Measurements from ENCODE around the gene NPHP4.
"Not testable (repeated sequence)": the region's sequence is repeated elsewhere in the genome, so short reads cannot be mapped to it uniquely, and the experiment has no call there.

The NPHP4 gene

DNA sequence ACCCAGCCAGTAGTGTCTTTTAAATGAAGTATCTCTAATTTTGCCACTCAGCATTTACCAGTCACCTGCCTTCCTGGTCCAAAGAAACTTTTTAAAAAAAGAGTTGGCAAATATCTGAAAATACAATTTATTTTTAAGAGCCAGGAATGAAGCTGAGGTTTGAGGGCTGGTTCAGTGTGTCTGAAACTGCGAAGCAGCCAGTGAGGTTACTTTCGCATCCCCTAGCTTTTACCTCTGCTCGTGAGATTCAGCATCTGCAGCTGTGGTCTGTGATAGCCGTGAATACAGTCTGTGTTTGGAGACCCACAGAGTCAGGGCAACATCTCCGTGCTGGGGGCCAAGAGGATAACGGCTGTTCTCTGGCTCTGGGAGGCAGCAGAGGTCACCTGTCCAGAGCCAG lies 32.2 kb upstream of the NPHP4 start:
- in situ Hi-C loops (cut with MboI; ENCODE audit: low sequenced_read_pairs), result no loop called here

DNA sequence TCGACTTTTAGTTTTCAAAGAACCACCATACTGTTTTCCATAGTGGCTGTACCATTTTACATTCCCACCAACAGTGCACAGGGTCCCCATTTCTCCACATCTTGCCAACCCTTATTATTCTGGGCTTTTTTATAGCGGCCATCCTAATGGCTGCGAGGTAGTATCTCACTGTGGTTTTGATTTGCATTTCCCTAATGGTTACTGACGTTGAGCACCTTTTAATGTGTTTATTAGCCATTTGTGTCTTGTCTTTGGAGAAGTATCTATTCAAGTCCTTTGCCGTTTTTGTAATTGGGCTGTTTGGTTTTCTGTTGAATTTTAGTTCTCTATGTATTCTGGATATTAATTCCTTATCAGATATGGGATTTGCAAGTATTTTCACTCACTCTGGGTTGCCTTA lies 31.1 kb upstream of the NPHP4 start:
- in situ Hi-C loops (cut with MboI; ENCODE audit: low sequenced_read_pairs), result no loop called here

DNA sequence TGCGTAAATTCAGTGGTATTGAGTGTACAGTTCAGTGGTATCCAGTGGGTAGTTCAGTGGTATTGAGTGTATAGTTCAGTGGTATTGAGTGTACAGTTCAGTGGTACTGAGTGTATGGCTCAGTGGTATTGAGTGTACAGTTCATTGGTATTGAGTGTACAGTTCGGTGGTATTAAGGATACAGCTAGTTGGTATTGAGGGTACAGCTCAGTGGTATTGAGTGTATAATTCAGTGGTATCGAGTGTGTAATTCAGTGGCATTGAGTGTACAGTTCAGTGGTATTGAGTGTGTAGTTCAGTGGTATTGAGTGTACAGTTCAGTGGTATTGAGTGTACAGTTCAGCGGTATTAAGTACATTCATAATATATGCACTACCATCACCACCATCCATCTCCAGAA lies 30.0 kb upstream of the NPHP4 start:
- in situ Hi-C loops (cut with MboI; ENCODE audit: low sequenced_read_pairs), result no loop called here

DNA sequence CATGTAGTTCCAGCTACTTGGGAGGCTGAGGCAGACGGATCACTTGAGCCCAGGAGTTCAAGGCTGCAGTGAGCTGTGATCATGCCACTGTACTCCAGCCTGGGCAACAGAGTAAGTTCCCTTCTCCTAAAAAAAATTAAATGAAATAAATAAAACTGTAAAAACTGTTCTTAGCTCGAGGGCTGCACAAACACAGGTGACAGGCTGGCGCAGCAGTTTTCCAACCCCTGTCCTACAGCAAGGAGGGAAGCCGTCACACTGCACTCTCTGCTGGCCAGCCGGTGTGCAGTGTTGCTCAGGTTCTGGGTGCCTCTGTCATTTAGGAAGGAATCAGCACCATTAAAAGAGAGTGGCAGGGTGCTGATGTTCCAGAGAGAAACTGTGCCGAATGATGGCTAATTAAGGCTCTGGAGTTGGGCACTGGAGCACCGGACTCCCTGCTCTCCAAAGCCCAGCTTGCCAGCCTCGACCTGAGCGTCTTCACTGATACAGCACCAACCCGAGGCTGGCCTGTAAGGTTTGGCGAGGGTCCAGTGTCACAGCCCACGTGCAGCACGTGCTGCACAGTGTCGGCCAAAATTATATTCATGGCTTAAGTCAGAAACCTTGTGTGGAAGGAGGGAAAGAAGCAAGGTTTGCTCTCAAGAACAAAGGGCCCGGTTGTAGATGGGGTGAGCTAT lies 27.1 kb upstream of the NPHP4 start:
- in situ Hi-C loops (cut with MboI; ENCODE audit: low sequenced_read_pairs), result no loop called here

DNA sequence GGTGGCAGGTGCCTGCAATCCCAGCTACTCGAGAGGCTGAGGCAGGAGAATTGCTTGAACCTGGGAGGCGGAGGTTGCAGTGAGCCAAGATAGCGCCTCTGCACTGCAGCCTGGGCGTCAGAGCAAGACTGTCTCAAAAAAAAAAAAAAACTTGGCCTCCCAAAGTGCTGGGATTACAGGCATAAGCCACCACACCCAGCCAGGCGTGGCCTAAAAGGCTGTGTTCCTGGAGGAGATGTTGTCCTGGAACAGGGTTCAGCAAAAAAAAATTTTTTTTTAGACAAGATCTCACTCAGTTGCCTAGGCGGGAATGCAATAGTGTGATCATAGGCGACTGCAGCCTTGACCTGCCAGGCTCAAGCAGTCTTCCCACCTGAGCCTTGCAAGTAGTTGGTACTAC lies 25.4 kb upstream of the NPHP4 start:
- in situ Hi-C loops (cut with MboI; ENCODE audit: low sequenced_read_pairs), result not testable (repeated sequence)

DNA sequence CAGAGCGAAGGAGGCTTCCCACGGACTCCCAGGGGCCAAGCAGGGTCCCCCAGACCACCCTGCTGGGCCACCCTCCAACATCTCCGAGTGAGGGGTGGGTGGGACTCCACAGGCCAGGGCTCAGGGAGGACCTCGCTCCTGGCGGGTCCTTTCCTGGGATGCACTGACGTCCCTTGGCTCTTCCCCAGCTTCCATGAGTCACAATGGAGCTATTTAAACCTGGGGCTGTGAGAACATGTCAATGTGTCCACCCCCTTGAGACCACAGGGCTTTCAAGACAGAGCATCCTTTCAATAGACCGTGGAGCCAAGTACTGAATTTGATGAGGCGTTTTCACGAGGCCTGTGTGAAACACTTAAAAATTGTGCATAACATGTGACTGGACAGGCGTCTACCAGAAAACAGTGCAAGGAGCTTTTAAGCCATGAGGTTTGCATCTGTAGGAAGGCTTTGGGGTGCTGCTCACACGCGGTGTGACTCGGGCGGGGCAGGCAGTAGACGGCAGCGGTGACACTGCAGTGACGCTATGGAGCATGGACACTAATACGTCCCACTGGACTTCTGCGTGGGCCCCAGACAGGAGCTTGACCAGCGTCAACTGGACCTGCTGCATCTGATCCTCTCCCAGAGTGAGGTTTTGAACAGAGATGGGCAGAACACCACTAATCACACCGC lies 24.1 kb upstream of the NPHP4 start:
- in situ Hi-C loops (cut with MboI; ENCODE audit: low sequenced_read_pairs), result no loop called here

DNA sequence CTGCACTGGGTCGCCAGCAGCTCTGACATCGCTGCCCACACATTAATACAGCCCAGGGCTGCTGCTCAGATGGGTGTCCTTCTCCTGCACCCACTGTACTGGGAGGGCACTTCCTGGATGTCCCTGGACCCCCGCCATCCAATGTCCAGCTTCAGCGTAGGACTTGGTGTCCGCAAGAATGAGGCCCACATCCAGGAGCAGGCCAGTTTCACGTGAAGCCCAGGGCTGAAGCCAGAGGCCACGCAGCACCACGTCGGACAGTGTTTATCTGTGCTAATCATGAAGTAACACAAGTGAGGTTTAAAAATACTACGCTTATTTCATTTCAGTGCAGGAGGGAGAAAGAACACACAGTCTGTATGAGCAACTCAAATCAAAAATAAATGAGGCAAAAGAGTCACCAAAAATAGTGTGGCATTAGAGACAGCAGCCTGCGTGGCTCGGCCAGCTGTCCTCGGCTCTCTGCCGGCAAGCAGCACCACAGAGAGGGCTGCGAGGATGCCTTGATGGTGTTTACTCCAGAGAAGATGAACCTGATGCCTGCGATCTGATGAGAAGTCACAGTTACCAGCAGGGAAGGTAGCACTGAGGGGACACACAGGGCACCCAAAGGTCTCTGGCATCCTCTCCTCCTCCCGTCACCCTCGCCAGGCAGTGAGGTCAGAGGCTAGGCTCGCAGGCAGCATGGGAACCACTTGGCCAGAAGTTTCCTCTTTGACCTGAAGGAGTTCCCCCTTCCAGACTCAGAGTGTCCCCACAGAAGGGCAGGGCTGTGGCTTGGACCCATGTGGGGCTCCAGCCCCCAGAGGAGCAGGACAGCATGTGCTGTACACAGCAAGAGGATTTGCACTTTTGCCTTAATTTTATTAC lies 22.1 kb upstream of the NPHP4 start:
- in situ Hi-C loops (cut with MboI; ENCODE audit: low sequenced_read_pairs), result no loop called here

DNA sequence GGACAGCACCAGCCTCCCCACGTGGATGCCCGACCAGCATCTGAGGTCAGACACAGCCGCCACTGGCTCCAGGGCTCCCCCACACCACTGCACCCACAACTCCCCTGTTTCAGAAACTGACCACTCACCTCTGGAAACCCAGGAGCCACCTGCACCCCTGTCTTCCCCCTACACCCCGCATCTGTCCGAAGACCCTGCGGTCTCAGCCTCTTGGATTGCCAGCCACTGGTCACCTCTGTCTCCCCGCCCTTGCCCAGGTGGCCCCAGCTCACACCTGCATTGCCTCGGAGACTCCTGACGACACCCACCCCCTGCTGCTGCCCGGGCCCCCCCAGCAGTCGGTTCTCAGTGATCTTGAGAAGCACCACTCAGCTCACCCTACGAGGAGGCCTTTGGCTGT lies 21.3 kb upstream of the NPHP4 start:
- in situ Hi-C loops (cut with MboI; ENCODE audit: low sequenced_read_pairs), result no loop called here

DNA sequence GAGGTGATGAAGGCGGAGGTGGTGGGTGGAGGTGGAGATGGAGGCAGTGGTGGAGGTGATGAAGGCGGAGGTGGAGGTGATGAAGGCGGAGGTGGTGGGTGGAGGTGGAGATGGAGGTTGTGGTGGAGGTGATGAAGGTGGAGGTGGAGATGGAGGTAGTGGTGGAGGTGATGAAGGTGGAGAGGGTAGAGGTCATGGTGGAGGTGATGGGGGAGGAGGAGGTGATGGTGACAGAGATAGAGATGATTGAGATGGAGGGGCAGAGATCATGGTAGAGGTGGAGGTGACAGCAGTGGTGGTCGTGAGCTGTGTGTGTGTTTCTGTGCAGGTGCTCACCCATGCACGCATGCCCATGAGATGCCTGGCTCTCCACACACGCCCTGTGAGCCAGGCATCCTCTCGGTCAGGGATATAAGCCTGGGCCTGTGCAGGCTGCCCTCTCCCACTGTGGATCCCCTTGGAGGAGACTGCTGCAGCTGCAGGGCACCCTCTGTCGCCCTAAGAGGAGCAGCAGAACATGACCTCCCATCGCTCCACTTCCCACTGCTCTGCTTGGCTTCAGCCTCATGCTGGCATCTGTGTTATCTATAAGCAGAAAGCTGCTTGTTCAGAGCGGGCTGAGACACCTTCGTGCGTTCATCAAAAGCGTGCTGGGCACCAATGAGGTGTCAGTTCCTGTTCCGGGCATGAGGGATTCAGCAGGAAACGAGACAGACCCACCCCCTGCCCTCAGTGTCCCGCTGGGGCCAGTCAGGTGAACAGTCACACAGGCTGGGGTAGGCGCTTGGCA lies 20.5 kb upstream of the NPHP4 start:
- in situ Hi-C loops (cut with MboI; ENCODE audit: low sequenced_read_pairs), result no loop called here

DNA sequence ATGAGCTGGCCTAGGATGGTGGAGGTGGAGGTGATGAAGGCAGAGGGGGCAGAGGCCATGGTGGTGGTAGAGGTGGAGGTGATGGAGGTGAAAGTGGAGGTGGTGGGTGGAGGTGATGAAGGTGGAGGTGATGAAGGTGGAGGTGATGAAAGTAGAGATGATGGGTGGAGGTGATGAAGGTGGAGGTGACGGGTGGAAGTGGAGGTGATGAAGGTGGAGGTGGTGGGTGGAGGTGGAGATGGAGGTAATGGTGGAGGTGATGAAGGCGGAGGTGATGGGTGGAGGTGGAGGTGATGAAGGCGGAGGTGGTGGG lies 19.7 kb upstream of the NPHP4 start:
- in situ Hi-C loops (cut with MboI; ENCODE audit: low sequenced_read_pairs), result no loop called here

DNA sequence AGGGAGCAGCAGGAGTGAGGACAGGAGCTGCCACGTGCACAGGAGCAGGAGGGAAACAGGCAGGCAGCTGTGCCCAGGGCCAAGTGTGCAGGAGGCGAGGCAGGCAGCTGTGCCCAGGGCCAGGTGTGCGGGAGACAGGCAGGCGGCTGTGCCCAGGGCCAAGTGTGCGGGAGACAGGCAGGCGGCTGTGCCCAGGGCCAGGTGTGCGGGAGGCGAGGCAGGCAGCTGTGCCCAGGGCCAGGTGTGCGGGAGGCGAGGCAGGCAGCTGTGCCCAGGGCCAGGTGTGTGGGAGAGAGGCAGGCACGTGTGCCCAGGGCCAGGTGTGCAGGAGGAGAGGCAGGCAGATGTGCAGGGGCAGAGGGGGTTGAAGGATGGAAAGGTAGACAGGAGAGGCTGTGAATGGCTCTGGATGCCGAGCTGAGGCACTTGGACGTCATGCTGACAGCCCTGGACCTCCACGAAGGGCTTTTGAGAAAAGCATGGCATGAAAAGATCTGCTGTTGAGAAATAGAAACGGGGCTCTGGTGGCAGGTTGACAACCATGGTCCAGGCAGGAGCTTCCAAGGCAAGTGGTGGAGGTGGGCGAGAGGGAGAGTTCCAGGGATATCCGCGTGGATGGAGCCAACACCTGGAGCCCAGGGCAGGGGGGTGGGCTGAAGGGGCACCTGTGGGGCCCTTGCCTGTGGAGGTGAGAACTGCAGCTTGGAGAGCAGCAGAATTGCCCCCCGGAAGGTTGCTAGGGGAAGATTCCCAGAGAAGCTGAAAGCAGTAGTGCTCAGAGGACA lies 19.1 kb upstream of the NPHP4 start:
- in situ Hi-C loops (cut with MboI; ENCODE audit: low sequenced_read_pairs), result no loop called here

DNA sequence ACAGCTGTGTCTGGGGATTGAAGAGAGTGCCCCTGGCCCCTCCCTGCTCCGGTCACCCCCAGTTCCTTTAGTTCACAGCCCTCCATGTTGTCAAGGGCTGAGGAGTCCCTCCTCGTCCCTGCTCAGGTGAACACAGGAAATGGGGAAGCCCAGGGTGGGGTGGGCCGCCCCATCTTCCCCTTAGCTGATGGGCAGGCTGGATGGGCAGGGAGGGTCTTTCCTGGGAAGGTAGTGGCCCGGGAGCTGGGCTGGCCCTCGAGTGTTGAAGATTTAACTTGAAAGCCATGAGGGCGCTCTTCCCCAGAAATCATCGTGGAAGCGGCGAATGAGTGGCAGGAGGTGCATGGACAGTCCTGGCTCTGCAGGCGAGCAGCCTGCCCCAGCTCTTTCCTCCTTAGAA lies 18.3 kb upstream of the NPHP4 start:
- in situ Hi-C loops (cut with MboI; ENCODE audit: low sequenced_read_pairs), result no loop called here

DNA sequence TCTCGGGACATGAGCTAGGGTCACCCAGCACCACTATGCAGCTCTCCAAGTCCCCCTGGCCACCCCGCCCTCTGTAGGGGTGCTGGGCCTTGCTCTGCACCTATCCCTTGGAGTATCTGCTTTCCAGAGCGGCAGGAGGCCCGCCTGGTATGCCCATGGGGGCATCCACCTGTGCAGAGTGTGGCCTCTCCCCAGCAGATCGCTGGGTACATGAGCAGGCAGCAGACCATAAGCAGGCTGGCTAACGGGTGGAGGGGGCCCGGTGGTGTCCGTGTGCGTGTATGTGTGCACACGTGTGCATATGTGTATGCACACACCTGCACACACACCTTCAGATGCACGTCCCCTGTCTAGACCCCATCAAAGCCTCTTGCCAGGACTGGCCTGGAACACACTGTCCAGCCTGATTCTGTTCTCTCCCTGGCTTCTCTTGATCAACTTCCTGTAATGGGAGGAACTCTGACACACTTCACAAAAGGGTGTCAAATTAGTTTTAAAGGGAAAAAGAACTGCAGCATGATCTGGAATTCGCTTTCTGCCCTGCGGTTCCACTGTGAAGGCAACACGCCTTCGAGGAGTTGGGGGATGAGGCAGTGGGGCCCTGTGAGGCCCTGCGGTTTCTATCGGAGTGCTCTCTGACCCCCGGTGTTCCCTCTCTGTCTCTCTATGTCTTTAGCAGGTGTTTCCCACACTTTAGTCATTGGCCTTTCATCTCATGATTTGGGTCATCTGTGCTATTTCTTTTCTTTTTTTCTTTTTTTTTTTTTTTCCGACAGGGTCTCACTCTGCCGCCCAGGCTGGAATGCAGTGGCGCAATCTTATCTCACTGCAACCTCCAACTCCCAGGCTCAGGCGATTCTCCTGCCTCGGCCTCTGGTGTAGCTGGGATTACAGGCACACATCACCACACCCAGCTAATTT lies 17.2 kb upstream of the NPHP4 start:
- in situ Hi-C loops (cut with MboI; ENCODE audit: low sequenced_read_pairs), result no loop called here

DNA sequence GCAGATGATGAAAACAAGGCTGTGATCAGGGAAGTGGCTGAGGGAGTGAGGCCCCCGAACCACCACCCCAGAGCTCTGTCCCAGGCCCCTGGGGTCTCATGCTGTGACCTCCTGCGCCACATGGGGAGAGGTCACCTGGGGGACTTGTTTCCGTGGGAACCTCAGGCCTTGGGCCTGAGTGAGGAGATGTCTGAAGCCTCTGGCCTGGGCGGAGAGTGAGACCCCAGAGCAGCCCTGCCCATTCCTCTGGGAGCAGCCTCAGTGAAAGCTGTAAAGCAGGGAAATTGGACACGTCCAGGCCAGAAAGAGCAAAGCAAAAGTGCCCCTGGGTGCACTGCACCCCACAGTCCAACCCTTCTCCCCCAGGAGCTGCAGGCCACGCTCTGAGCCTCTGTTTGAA lies 16.5 kb upstream of the NPHP4 start:
- in situ Hi-C loops (cut with MboI; ENCODE audit: low sequenced_read_pairs), result no loop called here

DNA sequence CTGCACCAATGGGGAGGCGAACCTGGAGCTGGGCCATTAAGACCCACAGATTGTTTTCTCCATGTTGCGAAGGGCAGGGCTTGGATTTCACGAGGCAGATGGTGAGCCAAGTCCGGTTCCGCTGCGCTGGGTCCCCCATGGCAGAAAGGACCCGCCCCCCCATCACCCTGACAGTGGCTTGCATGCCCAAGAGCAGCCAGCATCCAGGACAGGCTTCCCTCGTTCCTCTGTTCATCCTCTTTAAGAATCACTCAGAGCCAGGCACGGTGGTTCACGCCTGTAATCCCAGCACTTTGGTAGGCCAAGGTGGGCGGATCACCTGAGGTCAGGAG lies 15.8 kb upstream of the NPHP4 start:
- in situ Hi-C loops (cut with MboI; ENCODE audit: low sequenced_read_pairs), result no loop called here

DNA sequence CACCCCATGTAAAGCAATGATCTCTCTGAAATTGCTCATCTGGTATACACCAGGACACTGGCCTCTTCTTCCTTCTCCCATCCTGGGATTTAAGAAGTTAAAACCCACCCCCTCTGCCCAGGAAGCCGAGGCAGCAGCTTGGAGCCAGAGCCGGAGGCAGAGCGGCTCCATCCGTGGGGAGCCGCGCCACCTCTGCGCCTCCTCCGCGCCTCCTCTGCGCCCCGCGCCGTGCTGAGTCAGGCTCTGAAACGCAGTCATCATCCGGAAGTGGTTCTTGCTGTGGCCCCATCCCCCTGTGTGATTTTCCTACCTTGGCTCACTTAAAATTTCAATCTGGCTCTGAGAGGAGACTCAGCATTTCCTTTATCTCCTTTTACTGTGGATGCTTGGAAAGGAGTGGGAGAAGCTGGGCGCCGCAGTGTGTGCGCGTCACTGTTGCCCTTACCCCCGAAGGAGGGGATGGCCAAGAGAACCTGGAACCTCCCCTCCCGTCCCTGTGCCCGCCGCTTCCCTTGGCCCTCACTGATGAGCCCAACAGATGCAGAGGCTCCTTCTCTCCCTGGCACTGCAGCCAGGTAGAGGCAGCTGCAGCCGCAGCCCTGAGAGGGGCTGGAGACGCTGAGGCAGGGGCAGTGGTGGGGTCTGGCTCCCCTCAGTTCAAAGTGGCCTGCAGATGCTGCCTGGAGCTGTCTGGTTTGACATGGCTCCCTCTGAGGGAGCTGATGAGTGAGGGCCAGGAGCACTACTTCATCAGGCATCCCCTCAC lies 15.3 kb upstream of the NPHP4 start:
- in situ Hi-C loops (cut with MboI; ENCODE audit: low sequenced_read_pairs), result no loop called here

DNA sequence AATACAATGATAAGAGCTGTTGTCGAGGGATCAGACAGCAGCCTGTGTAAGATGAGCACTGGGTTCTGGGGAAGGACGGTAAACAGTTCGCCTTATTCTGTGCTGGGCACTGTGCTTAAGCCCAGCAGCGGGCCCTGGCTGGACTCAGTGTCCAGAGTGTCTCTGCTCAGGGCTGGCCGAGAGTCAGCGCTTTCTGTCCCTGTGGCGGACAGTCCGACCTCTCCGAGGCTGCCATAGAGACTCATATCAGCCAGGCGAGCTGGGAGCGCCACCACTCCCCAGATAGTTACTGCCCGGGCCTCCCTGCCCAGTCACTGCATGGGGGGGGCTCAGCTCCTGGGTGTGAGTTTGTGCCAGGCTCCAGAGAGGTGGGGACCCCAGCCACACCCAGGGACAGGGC lies 14.7 kb upstream of the NPHP4 start:
- in situ Hi-C loops (cut with MboI; ENCODE audit: low sequenced_read_pairs), result no loop called here

DNA sequence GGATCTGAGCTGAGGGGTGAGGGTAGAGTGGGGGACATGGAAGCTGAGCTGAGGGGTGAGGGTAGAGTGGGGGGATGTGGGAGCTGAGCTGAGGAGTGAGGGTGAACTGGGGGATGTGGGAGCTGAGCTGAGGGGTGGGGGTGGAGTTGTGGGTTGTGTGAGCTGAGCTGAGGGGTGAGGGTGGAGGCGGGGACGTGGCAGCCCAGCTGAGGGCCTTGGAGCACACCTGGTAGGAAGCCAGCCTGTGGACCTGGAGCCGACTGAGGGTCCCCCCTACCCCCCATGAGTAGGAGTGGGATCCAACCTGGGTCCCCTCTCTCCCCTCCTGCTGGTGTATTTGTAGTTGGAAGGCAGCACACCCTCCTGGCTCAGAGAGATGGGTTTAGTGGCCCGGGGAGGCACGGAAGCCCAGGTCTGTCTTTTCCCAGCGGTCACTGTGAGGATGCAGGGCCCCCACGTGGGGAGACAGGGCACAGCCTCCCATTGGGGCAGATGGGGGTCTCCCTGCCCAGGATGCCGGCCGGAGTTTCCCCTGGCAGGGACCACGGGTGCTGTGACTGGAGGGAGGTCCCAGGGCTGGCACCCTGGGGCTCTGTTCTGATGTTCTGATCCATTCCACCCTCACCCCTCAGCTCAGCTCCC lies 13.2 kb upstream of the NPHP4 start:
- in situ Hi-C loops (cut with MboI; ENCODE audit: low sequenced_read_pairs), result no loop called here

Data from hTERT RPE-1 (cell line).